GM18951 (cell line): ENCODE results near the gene ART5.
"Not testable (repeated sequence)": the region's sequence is repeated elsewhere in the genome, so short reads cannot be mapped to it uniquely, and the experiment has no call there.

ENCODE experiments used
- POLR2A ChIP-seq: IDR thresholded peaks from 4 replicates; pipeline ENCODE4 v1.6.1; 2011; ENCODE audit warnings: mild to moderate bottlenecking; ENCODE audit not compliant: insufficient read length, insufficient read depth; ENCODE audit errors: extremely low read depth
- in situ Hi-C: fragments of 300-500 bp; cut with MboI; formaldehyde crosslinking; loops from one replicate; pipeline ENCODE4 v1.12.0; 2022; ENCODE audit warnings: low sequenced_read_pairs, mixed read lengths, inconsistent platforms; ENCODE audit not compliant: unreplicated experiment

Gene ART5

DNA sequence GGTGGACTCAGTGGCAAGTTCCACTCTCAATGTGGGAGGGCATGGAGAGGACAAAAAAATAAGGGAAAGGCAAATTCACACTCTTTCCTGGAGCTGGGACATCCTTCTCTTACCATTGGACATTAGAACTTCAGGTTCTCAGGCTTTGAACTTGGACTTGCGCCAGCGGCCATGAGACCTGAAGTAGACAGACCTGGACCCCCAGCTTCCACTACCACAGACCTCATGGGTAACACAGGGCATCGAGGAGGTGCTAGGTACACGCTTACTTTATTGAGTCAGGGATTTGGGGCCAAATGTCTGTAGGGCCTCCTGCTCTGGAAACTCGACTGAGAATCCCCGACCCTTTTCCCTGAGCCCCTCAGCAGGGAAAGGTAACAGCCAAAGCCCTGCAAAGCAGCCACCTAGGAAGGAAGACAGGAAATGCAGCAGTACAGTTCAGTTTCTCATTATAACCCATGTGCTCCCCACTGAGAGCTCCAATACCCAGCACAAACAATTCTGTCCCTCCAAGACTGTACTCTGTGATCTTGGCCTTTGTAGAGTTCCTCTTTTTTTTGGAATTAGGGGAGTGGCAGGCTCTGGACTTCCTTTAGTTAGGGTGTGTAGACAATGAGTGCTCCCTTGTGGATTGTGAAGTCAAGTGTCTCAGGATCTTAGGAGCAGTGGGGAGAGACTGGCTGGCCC, 23.7 kb upstream of the ART5 start:
- in situ Hi-C loops = no loop called here
- no peak for TF ChIP-seq POLR2A

DNA sequence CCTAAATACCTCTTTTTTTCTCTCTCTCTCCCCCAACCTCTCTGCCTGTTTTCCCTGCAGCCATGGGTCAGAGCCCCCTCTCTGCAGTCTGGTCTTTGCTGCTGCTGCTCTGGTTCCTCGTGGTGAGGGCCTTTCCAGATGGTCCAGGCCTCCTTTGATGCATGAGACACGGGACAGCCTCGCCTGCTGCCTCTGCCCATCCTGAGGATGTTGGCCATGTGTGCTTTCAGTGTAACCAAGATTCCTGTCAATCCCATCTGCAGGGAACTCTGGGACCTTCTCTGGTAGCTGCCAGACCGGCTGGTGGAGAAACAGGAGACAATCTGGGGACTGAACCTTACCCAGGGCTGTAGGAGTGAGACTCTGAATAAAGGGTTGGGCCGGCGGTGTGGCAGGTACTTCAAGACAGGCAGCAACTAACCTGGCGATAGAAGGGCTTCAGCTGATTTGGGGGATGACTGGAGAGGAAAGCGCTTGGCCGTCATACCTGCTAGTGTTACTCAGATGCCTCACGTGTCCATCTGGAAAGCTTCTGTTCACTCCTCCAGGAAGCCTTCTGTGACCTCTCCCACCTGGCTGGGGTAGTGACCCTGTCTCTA, 22.3 kb upstream of the ART5 start:
- TF ChIP-seq POLR2A = no peak
- in situ Hi-C loops = no loop called here

DNA sequence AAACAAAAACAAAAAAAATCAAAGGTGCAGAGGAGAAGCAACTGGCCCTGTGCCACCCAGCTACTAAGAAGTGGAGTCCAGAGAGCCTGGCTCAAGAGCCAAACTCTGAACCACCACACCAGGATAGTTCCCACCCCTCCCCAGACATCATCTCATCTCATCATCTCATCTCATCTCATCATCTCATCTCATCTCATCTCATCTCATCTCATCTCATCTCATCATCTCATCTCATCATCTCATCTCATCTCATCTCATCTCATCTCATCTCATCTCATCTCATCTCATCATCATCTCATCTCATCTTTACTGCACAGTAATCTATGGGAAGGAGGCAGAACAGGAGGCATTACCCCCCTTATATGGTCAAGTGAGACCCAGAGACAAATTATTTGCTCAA, 21.1 kb upstream of the ART5 start:
- in situ Hi-C loops = no loop called here
- no peak for TF ChIP-seq POLR2A

DNA sequence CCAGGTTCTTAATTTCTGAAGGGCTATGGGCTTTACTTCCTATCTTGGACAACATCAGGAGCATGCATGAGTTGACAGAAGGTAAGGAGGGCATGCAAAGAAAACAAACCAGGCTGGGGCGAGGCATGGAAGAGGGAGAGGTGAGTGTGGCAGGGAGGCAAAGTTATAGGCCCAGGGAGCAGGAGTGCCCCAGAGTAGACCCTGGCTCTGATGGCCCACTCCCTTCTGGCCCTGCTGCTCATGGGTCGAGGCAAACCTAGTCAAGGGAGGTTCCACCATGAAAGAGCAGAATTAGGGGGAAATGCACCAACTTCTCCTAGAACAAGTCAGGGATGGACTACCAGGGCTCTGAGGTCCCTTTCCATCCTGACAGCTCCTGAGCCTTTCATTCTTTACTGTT, 19.2 kb upstream of the ART5 start:
- no peak for TF ChIP-seq POLR2A
- in situ Hi-C loops = no loop called here

DNA sequence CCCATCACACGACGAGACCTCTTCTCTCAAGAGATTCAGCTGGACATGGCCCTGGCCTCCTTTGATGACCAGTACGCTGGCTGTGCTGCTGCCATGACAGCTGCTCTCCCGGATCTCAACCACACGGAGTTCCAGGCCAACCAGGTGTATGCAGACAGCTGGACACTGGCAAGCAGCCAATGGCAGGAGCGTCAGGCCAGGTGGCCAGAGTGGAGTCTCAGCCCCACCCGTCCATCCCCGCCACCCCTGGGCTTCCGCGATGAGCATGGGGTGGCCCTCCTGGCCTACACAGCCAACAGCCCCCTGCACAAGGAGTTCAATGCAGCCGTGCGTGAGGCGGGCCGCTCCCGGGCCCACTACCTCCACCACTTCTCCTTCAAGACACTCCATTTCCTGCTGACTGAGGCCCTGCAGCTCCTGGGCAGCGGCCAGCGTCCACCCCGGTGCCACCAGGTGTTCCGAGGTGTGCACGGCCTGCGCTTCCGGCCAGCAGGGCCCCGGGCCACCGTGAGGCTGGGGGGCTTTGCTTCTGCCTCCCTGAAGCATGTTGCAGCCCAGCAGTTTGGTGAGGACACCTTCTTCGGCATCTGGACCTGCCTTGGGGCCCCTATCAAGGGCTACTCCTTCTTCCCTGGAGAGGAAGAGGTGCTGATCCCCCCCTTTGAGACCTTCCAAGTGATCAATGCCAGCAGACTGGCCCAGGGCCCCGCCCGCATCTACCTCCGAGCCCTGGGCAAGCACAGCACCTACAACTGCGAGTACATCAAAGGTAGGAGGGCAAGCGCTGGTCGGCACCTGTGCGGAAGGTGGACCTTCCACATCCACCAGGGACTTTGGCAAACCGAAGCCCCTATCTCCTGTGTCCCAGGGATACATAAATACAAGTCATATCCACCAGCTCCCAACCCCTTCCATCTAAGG, 18.1 kb upstream of the ART5 start:
- TF ChIP-seq POLR2A = no peak
- in situ Hi-C loops = no loop called here

DNA sequence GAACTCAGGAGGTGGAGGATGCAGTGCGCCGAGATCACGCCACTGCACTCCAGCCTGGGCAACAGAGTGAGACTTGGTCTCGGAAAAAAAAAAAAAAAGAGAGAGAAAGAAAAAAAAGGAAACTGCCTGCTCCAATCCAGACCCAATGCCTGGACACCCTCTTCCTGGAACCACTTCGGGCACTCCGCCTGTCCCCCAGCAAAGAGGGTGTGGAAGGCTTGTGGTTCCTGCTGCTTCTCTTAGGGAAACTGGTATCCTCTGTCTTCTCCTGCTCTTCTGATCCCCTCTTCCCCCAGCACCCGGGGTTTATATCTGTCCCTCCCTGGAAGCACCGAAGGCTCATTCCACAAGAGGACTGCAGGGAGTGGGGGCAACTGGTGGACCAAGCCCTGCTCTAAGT, 16.5 kb upstream of the ART5 start:
- no peak for TF ChIP-seq POLR2A
- in situ Hi-C loops = no loop called here

DNA sequence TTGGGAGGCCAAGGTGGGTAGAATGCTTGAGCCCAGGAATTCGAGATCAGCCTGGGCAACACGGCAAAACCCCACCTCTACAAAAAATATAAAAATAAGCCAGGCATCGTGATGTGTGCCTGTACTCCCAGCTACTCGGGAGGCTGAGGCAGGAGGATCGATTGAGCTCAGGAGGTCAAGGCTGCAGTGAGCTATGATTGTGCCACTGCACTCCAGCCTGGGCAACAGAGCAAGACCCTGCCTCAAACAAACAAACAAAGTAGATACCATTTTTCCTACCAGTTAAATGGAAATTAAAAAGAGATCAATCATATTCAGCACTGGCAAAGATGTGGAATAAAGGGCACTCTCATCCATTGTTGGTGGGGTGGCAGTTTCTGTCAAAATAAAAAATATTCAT, 15.5 kb upstream of the ART5 start:
- in situ Hi-C loops = not testable (repeated sequence)

DNA sequence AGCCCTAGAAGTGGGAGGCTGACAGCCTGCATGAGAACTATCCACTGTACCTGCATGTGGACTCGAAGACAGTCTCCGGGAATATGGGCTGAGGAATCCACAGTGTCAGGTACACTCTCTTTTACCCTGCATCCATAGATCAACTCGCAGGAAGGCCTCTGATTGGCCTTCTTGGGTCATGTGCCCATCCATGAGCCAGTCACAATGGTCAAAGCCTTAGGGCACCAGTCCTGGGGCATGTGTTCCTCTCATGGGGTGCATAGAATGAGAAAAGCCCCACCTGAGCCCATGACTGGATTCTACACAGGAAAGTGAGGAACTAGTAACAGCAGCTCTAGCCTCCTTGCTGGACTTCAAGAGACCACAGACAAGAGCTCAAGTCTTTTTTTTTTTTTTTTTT, 13.8 kb upstream of the ART5 start:
- TF ChIP-seq POLR2A = no peak
- in situ Hi-C loops = no loop called here

DNA sequence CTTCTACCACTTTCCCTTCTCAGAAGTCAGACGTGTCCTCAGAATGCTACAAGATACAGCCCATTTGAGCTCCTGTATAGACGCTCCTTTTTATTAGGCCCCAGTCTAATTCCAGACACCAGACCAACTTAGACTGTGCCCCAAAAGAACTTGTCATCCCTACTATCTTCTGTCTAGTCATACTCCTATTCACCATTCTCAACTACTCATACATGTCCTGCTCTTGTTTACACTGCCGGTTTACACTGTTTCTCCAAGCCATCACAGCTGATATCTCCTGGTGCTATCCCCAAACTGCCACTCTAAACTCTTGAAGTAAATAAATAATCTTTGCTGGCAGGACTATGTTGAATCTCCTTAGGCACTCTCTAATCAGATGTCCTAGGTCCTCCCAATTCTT, 10.7 kb upstream of the ART5 start:
- in situ Hi-C loops = not testable (repeated sequence)

DNA sequence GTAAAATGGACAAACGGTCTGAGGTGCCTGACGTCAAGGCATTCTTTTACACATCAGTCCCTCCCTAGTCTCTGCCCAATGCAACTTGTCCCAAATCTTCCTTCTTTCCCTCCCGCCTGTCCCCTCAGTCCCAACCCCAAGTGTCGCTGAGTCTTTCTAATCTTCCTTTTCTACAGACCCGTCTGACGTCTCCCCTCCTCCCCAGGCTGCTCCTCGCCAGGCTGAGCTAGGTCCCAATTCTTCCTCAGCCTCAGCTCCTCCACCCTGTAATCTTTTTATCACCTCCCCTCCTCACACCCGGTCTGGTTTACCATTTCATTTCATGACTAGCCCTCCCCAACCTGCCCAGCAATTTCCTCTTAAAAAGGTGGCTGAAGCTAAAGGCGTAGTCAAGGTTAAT, 7.6 kb upstream of the ART5 start:
- in situ Hi-C loops = not testable (repeated sequence)

DNA sequence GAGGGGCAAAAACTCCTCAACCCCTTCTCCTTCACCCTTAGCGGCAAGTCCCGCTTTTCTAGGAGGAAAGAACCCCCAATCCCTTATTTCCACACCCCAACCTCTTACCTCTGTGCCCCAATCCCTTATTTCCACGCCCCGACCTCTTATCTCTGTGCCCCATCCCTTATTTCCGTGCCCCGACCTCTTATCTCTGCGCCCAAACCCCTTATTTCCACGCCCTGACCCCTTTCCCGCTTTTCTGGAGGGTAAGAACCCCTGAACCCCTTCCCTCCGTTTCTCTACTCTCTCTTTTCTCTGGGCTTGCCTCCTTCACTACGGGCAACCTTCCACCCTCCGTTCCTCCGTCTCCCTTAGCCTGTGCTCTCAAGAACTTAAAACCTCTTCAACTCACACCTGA, 7.1 kb upstream of the ART5 start:
- in situ Hi-C loops = not testable (repeated sequence)

DNA sequence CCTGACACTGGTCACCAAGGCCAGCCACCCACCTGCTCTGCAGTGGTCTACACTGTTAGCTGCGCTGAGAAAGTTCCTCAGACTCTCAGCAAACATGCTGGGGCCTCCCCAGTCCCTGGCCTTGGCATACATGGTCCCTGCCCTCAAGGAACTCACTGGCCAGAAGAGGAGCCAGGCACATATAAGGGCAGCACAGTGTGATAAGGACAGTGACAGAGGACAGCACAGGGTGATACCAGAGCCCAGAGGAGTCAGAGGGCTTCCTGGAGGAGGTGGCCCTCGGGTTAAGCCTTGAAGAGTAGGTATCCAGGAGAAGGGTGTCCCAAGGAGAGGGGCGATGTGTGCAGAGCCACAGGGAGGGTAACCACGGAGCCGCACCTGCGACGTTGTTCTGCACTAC, 3.8 kb upstream of the ART5 start:
- no peak for TF ChIP-seq POLR2A
- in situ Hi-C loops = no loop called here

DNA sequence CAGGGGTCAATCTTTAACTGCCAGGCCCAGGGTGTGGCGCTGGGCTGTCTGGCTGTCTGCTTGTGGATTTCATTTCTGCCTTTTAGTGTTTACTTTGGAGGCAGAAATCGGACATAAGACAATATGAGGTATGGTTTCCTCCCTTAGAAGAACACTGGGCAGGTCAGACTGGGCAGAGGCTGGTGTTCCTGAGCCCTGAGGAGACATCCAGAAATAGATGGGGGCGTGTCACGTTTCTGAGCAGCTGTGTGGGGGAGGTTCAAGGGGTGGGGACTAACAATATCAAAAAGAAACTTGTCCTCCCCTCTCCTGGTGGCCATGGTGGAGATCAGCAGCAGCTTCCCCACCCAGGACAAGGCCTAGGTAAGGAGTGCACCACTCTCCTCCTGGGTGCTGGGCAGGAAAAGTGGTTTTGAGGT, 3.0 kb upstream of the ART5 start, which contains the start of gene ART1:
ART1 (plus strand) TSS at position 312 of the 419 bp plus-strand sequence. CDS start 14,086 bp downstream, outside the sequence.
- no peak for TF ChIP-seq POLR2A
- in situ Hi-C loops = no loop called here

DNA sequence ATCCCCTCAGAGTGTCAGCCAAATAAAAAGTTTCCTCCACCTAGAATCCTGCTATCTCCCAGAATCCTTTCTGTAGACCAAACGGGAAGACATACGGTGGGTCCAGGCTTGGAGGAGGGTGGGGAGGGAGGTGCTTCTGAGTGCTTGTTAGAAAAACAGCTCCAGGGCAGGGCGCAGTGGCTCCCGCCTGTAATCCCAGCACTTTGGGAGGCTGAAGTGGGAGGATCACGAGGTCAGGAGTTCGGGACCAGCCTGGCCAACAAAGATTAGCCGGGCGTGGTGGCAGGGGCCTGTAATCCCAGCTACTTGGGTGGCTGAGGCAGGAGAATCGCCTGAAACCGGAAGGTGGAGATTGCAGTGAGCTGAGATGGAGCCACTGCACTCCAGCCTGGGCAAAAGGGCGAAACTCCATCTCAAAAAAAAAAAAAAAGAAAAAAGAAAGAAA, 1.3 kb upstream of the ART5 start:
- in situ Hi-C loops = not testable (repeated sequence)
